Uterus (tissue), 4 donors: ENCODE data around the gene UBE2Q2. TPM values are rescaled to one million over a fixed set of nuclear protein-coding genes. Genes with fewer than 3 reads are reported as not detected.

Experiments used
- DNase-seq, 2 donors: peaks; one replicate each; pipeline ENCODE4 v3.0.0-alpha.2; 2019 to 2020
- H3K27ac ChIP-seq, 2 donors: fragments of 200-600 bp; sonication (generic); 1 replicate in 1 of 2; 2 replicates in 1 of 2; pipeline ENCODE4 v1.5.1; 2016 to 2018
- H3K27me3 ChIP-seq, 2 donors: fragments of 200-600 bp; sonication (generic); one replicate each; pipeline ENCODE4 v1.5.1; 2018 to 2019; ENCODE audit warnings: control low read depth in 1 of 2
- H3K36me3 ChIP-seq, 2 donors: fragments of 200-600 bp; sonication (generic); one replicate each; pipeline ENCODE4 v1.5.1; 2019; ENCODE audit warnings: control low read depth in 1 of 2
- H3K4me1 ChIP-seq, 2 donors: fragments of 200-600 bp; sonication (generic); one replicate each; pipeline ENCODE4 v1.5.1; 2018 to 2019; ENCODE audit warnings: control low read depth in 1 of 2
- H3K4me3 ChIP-seq, 2 donors: fragments of 200-600 bp; sonication (generic); 1 replicate in 1 of 2; 2 replicates in 1 of 2; pipeline ENCODE4 v1.5.1; 2018 to 2019; ENCODE audit warnings: mild to moderate bottlenecking in 1 of 2
- H3K9me3 ChIP-seq, 2 donors: fragments of 200-600 bp; sonication (generic); one replicate each; pipeline ENCODE4 v1.5.1; 2019; ENCODE audit warnings: control low read depth in 1 of 2
- POLR2A ChIP-seq, 2 donors: fragments of 450-650 bp; IDR thresholded peaks; one replicate each; pipeline ENCODE4 v1.6.1; 2016; ENCODE audit warnings: antibody characterized with exemption in 2 of 2, mild to moderate bottlenecking in 1 of 2, moderate library complexity in 1 of 2
- intact Hi-C: fragments of 100-400 bp; cut with DNase I; formaldehyde crosslinking; loops from one replicate; pipeline ENCODE4 v1.15.1; 2023; ENCODE audit warnings: low total_unique reads
- total RNA-seq, 4 donors: library from RNA; depleted of rRNA in 3 of 4; stranded (reverse); fragments of >200 nt in 3 of 4; gene quantifications; one replicate each; pipeline versions ENCODE4 v1.1.0 to v1.2.4, GENCODE V29; 2014 to 2023
- TF ChIP-seq, protein P1 (sequence below), 4 experiments: fragments of 200-600 bp in 2 of 4; fragments of 450-650 bp in 2 of 4; sonication (generic) in 2 of 4; IDR thresholded peaks; one replicate each; pipeline ENCODE4 v1.5.1; 2016 to 2019; ENCODE audit warnings: antibody characterized with exemption in 4 of 4, mild to moderate bottlenecking in 2 of 4, moderate library complexity in 1 of 4
- donor health status: DM: yes; HTN: yes; CAD: no.

UBE2Q2 gene
- total RNA-seq, 4 donors from 2014 or later, result 36.6 to 71.7 (median 57.9) TPM

DNA sequence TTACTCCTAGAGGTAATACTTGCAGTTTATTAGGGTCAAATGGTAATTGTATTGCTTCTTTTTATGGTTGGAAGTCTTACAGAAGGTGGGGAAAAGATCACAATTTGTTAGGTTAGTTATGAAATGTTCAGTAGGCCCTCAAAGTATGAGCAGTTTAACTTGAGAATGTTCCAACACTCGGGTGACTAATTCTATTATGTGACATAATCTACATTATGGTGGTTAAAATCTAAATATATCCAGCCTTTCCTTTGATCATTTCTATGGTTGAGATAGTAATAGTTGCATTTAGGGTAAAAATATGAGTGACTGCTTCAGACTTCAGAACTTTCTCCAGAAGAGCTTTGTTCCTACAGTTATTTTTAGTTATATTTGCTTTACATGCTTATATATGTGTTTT lies 40.8 kb downstream of the UBE2Q2 start:
- Histone ChIP-seq H3K9me3 (no peaks in the 10 kb centered on the region), H3K4me1 (no peaks in the 10 kb centered on the region), H3K36me3 (no peaks in the 10 kb centered on the region), H3K27ac (no peak overlapping the region), H3K27me3 (no peaks in the 10 kb centered on the region), H3K4me3 (no peak overlapping the region)
- DNase-seq, result no peak
- TF ChIP-seq POLR2A (IDR thresholded peaks at IDR 0.05), result no peak
- TF ChIP-seq, protein P1, sequence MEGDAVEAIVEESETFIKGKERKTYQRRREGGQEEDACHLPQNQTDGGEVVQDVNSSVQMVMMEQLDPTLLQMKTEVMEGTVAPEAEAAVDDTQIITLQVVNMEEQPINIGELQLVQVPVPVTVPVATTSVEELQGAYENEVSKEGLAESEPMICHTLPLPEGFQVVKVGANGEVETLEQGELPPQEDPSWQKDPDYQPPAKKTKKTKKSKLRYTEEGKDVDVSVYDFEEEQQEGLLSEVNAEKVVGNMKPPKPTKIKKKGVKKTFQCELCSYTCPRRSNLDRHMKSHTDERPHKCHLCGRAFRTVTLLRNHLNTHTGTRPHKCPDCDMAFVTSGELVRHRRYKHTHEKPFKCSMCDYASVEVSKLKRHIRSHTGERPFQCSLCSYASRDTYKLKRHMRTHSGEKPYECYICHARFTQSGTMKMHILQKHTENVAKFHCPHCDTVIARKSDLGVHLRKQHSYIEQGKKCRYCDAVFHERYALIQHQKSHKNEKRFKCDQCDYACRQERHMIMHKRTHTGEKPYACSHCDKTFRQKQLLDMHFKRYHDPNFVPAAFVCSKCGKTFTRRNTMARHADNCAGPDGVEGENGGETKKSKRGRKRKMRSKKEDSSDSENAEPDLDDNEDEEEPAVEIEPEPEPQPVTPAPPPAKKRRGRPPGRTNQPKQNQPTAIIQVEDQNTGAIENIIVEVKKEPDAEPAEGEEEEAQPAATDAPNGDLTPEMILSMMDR (IDR thresholded peaks at IDR 0.05), result no peak
- intact Hi-C loops, result no loop called here

DNA sequence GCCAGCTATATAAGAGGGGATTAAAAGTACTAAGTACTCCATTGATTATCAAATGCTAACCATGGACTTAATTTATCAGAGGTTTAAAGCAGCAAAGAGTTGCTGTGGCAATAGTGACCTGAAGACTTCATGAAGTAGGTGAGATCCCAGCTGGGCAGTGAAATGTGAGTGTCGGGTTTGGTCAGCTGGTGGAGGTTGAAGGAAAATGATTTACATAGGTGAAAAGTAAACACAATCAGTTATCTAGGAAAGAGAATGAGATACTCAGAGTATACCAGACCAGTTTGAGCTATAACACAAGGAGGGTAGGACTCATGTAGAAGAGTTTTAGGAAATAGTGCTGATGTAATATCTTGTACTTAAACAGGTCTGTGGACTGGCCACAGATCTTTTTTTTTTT lies 43.9 kb downstream of the UBE2Q2 start:
- TF ChIP-seq, protein P1 (IDR thresholded peaks at IDR 0.05), result no peak
- no peak for TF ChIP-seq POLR2A (IDR thresholded peaks at IDR 0.05)
- Histone ChIP-seq H3K27me3 (no peaks in the 10 kb centered on the region), H3K27ac (no peak overlapping the region), H3K36me3 (no peaks in the 10 kb centered on the region), H3K4me1 (no peaks in the 10 kb centered on the region), H3K9me3 (no peaks in the 10 kb centered on the region), H3K4me3 (no peak overlapping the region)
- intact Hi-C loops, result no loop called here
- no peak for DNase-seq

DNA sequence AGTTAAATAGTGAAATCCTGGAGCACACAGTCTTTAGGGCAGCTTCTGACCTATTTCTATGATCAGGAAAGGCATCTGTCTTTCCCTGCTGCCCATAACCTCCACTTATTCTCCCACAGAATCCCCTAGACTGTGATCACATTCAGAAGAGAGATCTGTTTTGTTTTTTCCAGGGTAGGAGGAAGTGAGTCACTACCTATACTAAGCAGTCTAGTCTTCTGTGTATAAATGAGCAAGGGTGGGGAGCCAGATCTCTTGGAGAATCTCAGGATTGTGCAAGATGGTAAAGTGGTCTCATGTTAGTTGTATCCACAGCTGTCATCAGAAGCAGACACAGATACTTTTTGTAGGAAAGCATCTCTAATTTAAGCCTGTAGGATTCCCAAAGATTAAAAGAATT lies 48.6 kb downstream of the UBE2Q2 start:
- no peak overlapping the region for H3K4me3 ChIP-seq
- H3K9me3 ChIP-seq, result no peaks in the 10 kb centered on the region
- no peak for DNase-seq
- H3K27me3 ChIP-seq, result no peaks in the 10 kb centered on the region
- no peaks in the 10 kb centered on the region for H3K36me3 ChIP-seq
- intact Hi-C loops, result no loop called here
- H3K27ac ChIP-seq, result no peak overlapping the region
- no peak for TF ChIP-seq POLR2A (IDR thresholded peaks at IDR 0.05)
- TF ChIP-seq, protein P1 (IDR thresholded peaks at IDR 0.05), result no peak
- no peaks in the 10 kb centered on the region for H3K4me1 ChIP-seq

DNA sequence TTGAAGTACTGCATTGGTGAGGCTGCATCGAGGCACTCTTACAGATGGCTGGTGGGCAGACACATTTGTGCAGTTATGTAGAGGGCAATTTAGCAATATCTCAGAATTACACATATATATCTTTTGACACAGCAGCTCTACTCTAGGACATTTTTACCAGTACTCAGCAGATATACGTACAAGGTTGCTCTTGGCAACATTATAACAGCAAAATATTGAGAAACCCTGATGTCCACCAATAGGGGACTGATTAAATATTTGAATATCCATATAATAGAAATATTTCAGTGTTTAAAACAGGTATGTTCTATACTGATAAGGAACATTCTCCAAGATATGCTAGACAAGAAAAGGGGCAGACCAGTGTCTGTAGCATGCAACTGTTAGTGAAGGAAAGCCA lies 52.5 kb downstream of the UBE2Q2 start:
- DNase-seq, result no peak
- TF ChIP-seq POLR2A (IDR thresholded peaks at IDR 0.05), result no peak
- TF ChIP-seq, protein P1 (IDR thresholded peaks at IDR 0.05), result no peak
- no peaks in the 10 kb centered on the region for H3K27me3 ChIP-seq
- H3K4me3 ChIP-seq, result no peak overlapping the region
- no peaks in the 10 kb centered on the region for H3K36me3 ChIP-seq
- intact Hi-C loops, result no loop called here
- no peaks in the 10 kb centered on the region for H3K9me3 ChIP-seq
- H3K4me1 ChIP-seq, result no peaks in the 10 kb centered on the region
- no peak overlapping the region for H3K27ac ChIP-seq

DNA sequence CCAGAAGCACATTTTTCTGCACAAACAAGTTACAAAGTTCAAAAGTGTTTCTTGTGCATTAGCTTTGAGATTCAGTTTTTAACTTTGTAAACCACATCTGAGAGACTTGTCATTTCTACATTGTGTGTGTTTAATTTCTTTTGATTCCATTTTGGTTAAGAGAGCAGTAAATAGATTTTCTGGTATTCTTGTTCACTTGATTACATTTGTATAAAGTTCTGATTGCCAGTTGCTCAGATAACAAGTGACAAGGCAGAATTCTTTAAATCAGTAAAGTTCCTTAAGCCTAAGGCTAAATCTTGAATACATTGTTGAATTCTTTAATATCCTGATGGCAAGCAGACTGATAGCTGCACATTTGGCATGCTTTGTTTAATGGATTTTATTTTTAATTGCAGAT lies 57.3 kb downstream of the UBE2Q2 start:
- intact Hi-C loops, result no loop called here

More for the DNA sequence above, 57.3 kb downstream of the UBE2Q2 start:
- TF ChIP-seq, protein P1 (IDR thresholded peaks at IDR 0.05), result no peak
- DNase-seq, result no peak
- no peaks in the 10 kb centered on the region for H3K27me3 ChIP-seq
- no peaks in the 10 kb centered on the region for H3K36me3 ChIP-seq
- H3K9me3 ChIP-seq, result no peaks in the 10 kb centered on the region
- no peak overlapping the region for H3K27ac ChIP-seq
- no peak overlapping the region for H3K4me3 ChIP-seq
- no peaks in the 10 kb centered on the region for H3K4me1 ChIP-seq
